ENCODE measurements around the gene PPP1R3A. TPM values are rescaled to one million over a fixed set of nuclear protein-coding genes. Genes with fewer than 3 reads are reported as not detected.

PPP1R3A gene
- total RNA-seq, 1 experiment from 2014 or later, result not detected

- H3T11ph ChIP-seq (ENCODE audit: low read length), result no peak overlapping the region
- no peak overlapping the region for H3K56ac ChIP-seq (ENCODE audit: insufficient read length, low read depth, low read length)
- H3K4me3 Mint-ChIP-seq, result no peak overlapping the region
- H2BK20ac ChIP-seq (ENCODE audit: low read depth, low read length, poor library complexity, severe bottlenecking), result no peak overlapping the region
- H3K4ac ChIP-seq (ENCODE audit: low read depth, low read length), result no peak overlapping the region
- H3K36me3 Mint-ChIP-seq (ENCODE audit: insufficient read depth in 1 of 3, low read depth in 3 of 3), result no peaks in the 10 kb centered on the region
- no peaks in the 10 kb centered on the region for H3K9me3 ChIP-seq (ENCODE audit: control insufficient read depth, low read depth, low read length)
- no CpG with 5 or more reads among the region's 1 CpG for WGBS (ENCODE audit: extremely low coverage, insufficient read length, low lambda C conversion rate)
- no peaks in the 10 kb centered on the region for H3K9me3 Mint-ChIP-seq
- TF ChIP-seq CTCF (conservative IDR thresholded peaks at IDR 0.05), result no peak
- H2BK12ac ChIP-seq (ENCODE audit: insufficient read length, low read depth, low read length), result no peak overlapping the region
- no peak overlapping the region for H4K8ac ChIP-seq (replicated peaks; ENCODE audit: insufficient read length, low read depth, low read length)
- H2BK5ac ChIP-seq (ENCODE audit: insufficient read length, low read length), result no peak overlapping the region
- H3K27ac ChIP-seq (ENCODE audit: insufficient read length, low read depth, low read length), result no peak overlapping the region
- no peaks in the 10 kb centered on the region for H3K79me2 ChIP-seq (ENCODE audit: insufficient read depth, low read length)
- no peak overlapping the region for H3K14ac ChIP-seq (ENCODE audit: insufficient read depth, low read length)
- DNase-seq, result no peak
- no peak overlapping the region for H4K5ac ChIP-seq (ENCODE audit: insufficient read length, low read depth, low read length)
- no peaks in the 10 kb centered on the region for H4K20me1 ChIP-seq (ENCODE audit: control insufficient read depth, insufficient read depth, insufficient read length)
- no peak overlapping the region for H4K91ac ChIP-seq (ENCODE audit: insufficient read length, low read depth, low read length)
- 0 out of 2 replicates have a peak, but pooled peaks cover under 1% of the 10 kb centered on the region for H3K27me3 Mint-ChIP-seq (ENCODE audit: low read depth)
- H3K27ac Mint-ChIP-seq, result no peak overlapping the region
- no peak overlapping the region for H3K4me2 ChIP-seq (ENCODE audit: insufficient read depth, insufficient read length, low read length)
- H2BK120ac ChIP-seq (ENCODE audit: low read depth, low read length, poor library complexity, severe bottlenecking), result no peak overlapping the region
- H3K79me1 ChIP-seq (ENCODE audit: insufficient read depth, low read depth, low read length, poor library complexity, severe bottlenecking), result no peaks in the 10 kb centered on the region
- H3K23ac ChIP-seq (ENCODE audit: insufficient read length, low read depth, low read length), result no peak overlapping the region
- H3K23me2 ChIP-seq (ENCODE audit: insufficient read length, low read depth, low read length, poor library complexity, severe bottlenecking), result no peaks in the 10 kb centered on the region
- no peak overlapping the region for H3K9ac ChIP-seq (ENCODE audit: extremely low read depth, insufficient read length, low read length)
- H3K4me1 ChIP-seq (ENCODE audit: insufficient read depth, low read length), result no peaks in the 10 kb centered on the region
- H3K27me3 ChIP-seq (ENCODE audit: insufficient read depth, low read length), result no peaks in the 10 kb centered on the region
- no peak overlapping the region for H3K18ac ChIP-seq (ENCODE audit: insufficient read length, low read depth, low read length)
- H2BK15ac ChIP-seq (ENCODE audit: low read depth, low read length), result no peak overlapping the region
- H2AK5ac ChIP-seq (ENCODE audit: insufficient read length, low read length), result no peak overlapping the region
- H3K4me1 Mint-ChIP-seq, result no peaks in the 10 kb centered on the region; a peak in 1 of 4 replicates
- no peak overlapping the region for H2AFZ ChIP-seq (ENCODE audit: low read length)
Measured at GRCh38 chr7:113832196-113832745, 86.5 kb downstream of the PPP1R3A start.

All from H9 (cell line).